Epithelial cell of prostate (primary cell): ENCODE measurements around the gene CPT1B.
A peak's percentile ranks its signal among the peaks of the same experiment; 100 is the strongest.

Source experiments
- DNase-seq: peaks from one replicate; pipeline ENCODE4 v3.0.0-alpha.2; 2011; ENCODE audit warnings: low read depth, low spot score
- H3K27ac ChIP-seq: fragments of 450-650 bp; 2 replicates; pipeline ENCODE4 v1.5.1; 2017; ENCODE audit warnings: mild to moderate bottlenecking

Gene CPT1B

GRCh38 chr22:50573491-50574382 lies 4.5 kb downstream of the CPT1B start:
- H3K27ac ChIP-seq: no peak overlapping the region
- no peak for DNase-seq

- DNase-seq: no peak
- H3K27ac ChIP-seq: no peak overlapping the region
Measured at GRCh38 chr22:50572965-50573364, 5.3 kb downstream of the CPT1B start.

- DNase-seq: no peak
- H3K27ac ChIP-seq: no peak overlapping the region
Measured at GRCh38 chr22:50571264-50572175, 6.7 kb downstream of the CPT1B start.

- no peak for DNase-seq
- no peak overlapping the region for H3K27ac ChIP-seq
Measured at GRCh38 chr22:50570861-50571260, 7.4 kb downstream of the CPT1B start.

GRCh38 chr22:50569896-50570535 lies 8.2 kb downstream of the CPT1B start:
- DNase-seq: no peak
- no peak overlapping the region for H3K27ac ChIP-seq

- no peak overlapping the region for H3K27ac ChIP-seq
- no peak for DNase-seq
Measured at GRCh38 chr22:50569041-50569459, 9.2 kb downstream of the CPT1B start.

GRCh38 chr22:50568626-50569025 lies 9.6 kb downstream of the CPT1B start:
- no peak for DNase-seq
- H3K27ac ChIP-seq: no peak overlapping the region

- no peak for DNase-seq
- H3K27ac ChIP-seq: no peak overlapping the region
Measured at GRCh38 chr22:50567721-50568252, 10.4 kb downstream of the CPT1B start.

- DNase-seq: no peak
- no peak overlapping the region for H3K27ac ChIP-seq
Measured at GRCh38 chr22:50564289-50564688, 13.9 kb downstream of the CPT1B start.

- no peak for DNase-seq
- peak overlapping the region; percentile 47 for H3K27ac ChIP-seq
Measured at GRCh38 chr22:50563413-50564160, 14.6 kb downstream of the CPT1B start.

GRCh38 chr22:50562523-50563412 lies 15.5 kb downstream of the CPT1B start, which contains the start of gene SYCE3:
Gene SYCE3, minus strand, starts transcription at chr22:50562919. Its CDS starts 6,514 bp downstream, at chr22:50556405.
- peak within 1 kb of the TSS; percentile 47 for H3K27ac ChIP-seq
- peak; percentile 49 for DNase-seq

GRCh38 chr22:50561401-50562358 lies 16.5 kb downstream of the CPT1B start:
- no peak overlapping the region for H3K27ac ChIP-seq
- no peak for DNase-seq

- no peak for DNase-seq
- H3K27ac ChIP-seq: peak overlapping the region; percentile 46
Measured at GRCh38 chr22:50560034-50560433, 18.2 kb downstream of the CPT1B start.

- no peak for DNase-seq
- H3K27ac ChIP-seq: no peak overlapping the region
Measured at GRCh38 chr22:50556703-50557102, 21.5 kb downstream of the CPT1B start.

- no peak overlapping the region for H3K27ac ChIP-seq
- DNase-seq: no peak
Measured at GRCh38 chr22:50553310-50553709, 24.9 kb downstream of the CPT1B start.

- H3K27ac ChIP-seq: no peak overlapping the region
- DNase-seq: no peak
Measured at GRCh38 chr22:50551160-50551752, 27.0 kb downstream of the CPT1B start.

- no peak for DNase-seq
- H3K27ac ChIP-seq: no peak overlapping the region
Measured at GRCh38 chr22:50550395-50550794, 27.8 kb downstream of the CPT1B start.
